Measurements from ENCODE around the gene KIAA0232. TPM values are rescaled to one million over a fixed set of nuclear protein-coding genes. Genes with fewer than 3 reads are reported as not detected.
A peak's percentile ranks its signal among the peaks of the same experiment; 100 is the strongest.

The KIAA0232 gene
- total RNA-seq, 1 experiment from 2014 or later, result 28.5 TPM

DNA sequence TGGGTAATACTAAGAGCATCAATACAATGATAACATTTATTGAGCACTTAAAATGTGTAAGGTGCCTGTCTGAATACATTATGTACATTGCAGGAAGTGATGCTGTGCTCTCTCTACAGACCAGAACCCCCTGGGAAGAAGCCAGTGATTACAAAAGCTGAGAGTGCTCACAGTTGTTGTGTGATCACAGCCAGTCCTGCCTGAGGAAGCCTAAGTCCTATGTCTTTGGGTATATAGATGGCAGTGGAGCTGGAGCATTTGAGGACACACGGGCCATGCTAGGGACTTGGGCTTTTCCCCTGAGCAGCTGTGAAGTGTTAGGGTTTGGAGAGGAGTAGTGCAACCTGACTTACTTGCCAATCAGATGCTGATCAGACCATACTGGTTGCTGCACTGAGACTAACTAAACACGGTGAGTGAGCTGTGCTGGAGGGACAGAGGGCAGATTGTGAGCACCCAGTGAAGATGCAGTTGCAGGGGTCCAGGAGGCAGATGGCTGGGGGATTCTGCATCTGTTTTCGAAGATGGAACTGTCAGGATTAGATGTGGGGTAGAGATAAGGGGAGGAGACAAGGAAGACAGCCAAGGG lies 66.3 kb downstream of the KIAA0232 start:
- no peaks in the 10 kb centered on the region for H3K23me2 ChIP-seq (ENCODE audit: insufficient read length, low read depth, low read length, poor library complexity, severe bottlenecking)
- no peak overlapping the region for H3K27ac ChIP-seq (ENCODE audit: insufficient read length, low read depth, low read length)
- peaks cover 6 to 12% of the 10 kb centered on the region in 2 experiments; a peak in 4 of 5 replicates for H3K9me3 Mint-ChIP-seq
- H4K5ac ChIP-seq (ENCODE audit: insufficient read length, low read depth, low read length), result no peak overlapping the region
- H3K9ac ChIP-seq (ENCODE audit: extremely low read depth, insufficient read length, low read length), result no peak overlapping the region
- no peak overlapping the region for H2BK5ac ChIP-seq (ENCODE audit: insufficient read length, low read length)
- H3K56ac ChIP-seq (ENCODE audit: insufficient read length, low read depth, low read length), result no peak overlapping the region
- H2BK120ac ChIP-seq (ENCODE audit: low read depth, low read length, poor library complexity, severe bottlenecking), result no peak overlapping the region
- no peak overlapping the region for H3K14ac ChIP-seq (ENCODE audit: insufficient read depth, low read length)
- no peak overlapping the region for H3K18ac ChIP-seq (ENCODE audit: insufficient read length, low read depth, low read length)
- H3K4ac ChIP-seq (ENCODE audit: low read depth, low read length), result no peak overlapping the region
- no peak for DNase-seq
- H2BK15ac ChIP-seq (ENCODE audit: low read depth, low read length), result no peak overlapping the region
- H3K4me1 ChIP-seq (ENCODE audit: insufficient read depth, low read length), result peaks cover 11% of the 10 kb centered on the region
- H3K79me2 ChIP-seq (ENCODE audit: insufficient read depth, low read length), result peaks cover 2% of the 10 kb centered on the region; the same call in 1 of the 2 replicates
- H3K27ac Mint-ChIP-seq, result peak overlapping the region in 2 of 3 experiments; percentile 58 to 76; a peak in 5 of 7 replicates
- no peak overlapping the region for H2AK5ac ChIP-seq (ENCODE audit: insufficient read length, low read length)
- peaks cover 8% of the 10 kb centered on the region for H3K9me3 ChIP-seq (ENCODE audit: control insufficient read depth, low read depth, low read length)
- H4K8ac ChIP-seq (replicated peaks; ENCODE audit: insufficient read length, low read depth, low read length), result no peak overlapping the region
- no peak overlapping the region for H3K23ac ChIP-seq (ENCODE audit: insufficient read length, low read depth, low read length)
- H3K36me3 Mint-ChIP-seq (ENCODE audit: insufficient read depth in 1 of 3, low read depth in 3 of 3), result peaks cover 38 to 49% (median 48%) of the 10 kb centered on the region in 3 experiments
- no peak overlapping the region for H3K4me2 ChIP-seq (ENCODE audit: insufficient read depth, insufficient read length, low read length)
- no peak overlapping the region for H4K91ac ChIP-seq (ENCODE audit: insufficient read length, low read depth, low read length)
- H3K79me1 ChIP-seq (ENCODE audit: insufficient read depth, low read depth, low read length, poor library complexity, severe bottlenecking), result no peaks in the 10 kb centered on the region
- H4K20me1 ChIP-seq (ENCODE audit: control insufficient read depth, insufficient read depth, insufficient read length), result no peaks in the 10 kb centered on the region
- H3T11ph ChIP-seq (ENCODE audit: low read length), result no peak overlapping the region
- H2BK20ac ChIP-seq (ENCODE audit: low read depth, low read length, poor library complexity, severe bottlenecking), result no peak overlapping the region
- no peaks in the 10 kb centered on the region for H3K27me3 Mint-ChIP-seq (ENCODE audit: low read depth)
- TF ChIP-seq CTCF (conservative IDR thresholded peaks at IDR 0.05), result no peak
- H2AFZ ChIP-seq (ENCODE audit: low read length), result no peak overlapping the region
- H3K27me3 ChIP-seq (ENCODE audit: insufficient read depth, low read length), result no peaks in the 10 kb centered on the region
- no peak overlapping the region for H2BK12ac ChIP-seq (ENCODE audit: insufficient read length, low read depth, low read length)
- WGBS (ENCODE audit: extremely low coverage, insufficient read length, low lambda C conversion rate), result no CpG with 5 or more reads among the region's 3 CpGs
- peaks cover 50 to 63% of the 10 kb centered on the region in 2 experiments for H3K4me1 Mint-ChIP-seq
- peak overlapping the region in 1 of 2 experiments; percentile 13; a peak in 1 of 5 replicates for H3K4me3 Mint-ChIP-seq

Measured in H9 (cell line).